ENCODE data around the gene PEPD. TPM values are rescaled to one million over a fixed set of nuclear protein-coding genes. Genes with fewer than 3 reads are reported as not detected.
"Not testable (repeated sequence)": the region's sequence is repeated elsewhere in the genome, so short reads cannot be mapped to it uniquely, and the experiment has no call there.

The PEPD gene
- total and polyA plus RNA-seq, 10 of the 15 experiments (the other 5 are each of a cell fraction or from before 2014, with no cell fraction given), result 1.4 to 52.0 (median 20.2) TPM

DNA sequence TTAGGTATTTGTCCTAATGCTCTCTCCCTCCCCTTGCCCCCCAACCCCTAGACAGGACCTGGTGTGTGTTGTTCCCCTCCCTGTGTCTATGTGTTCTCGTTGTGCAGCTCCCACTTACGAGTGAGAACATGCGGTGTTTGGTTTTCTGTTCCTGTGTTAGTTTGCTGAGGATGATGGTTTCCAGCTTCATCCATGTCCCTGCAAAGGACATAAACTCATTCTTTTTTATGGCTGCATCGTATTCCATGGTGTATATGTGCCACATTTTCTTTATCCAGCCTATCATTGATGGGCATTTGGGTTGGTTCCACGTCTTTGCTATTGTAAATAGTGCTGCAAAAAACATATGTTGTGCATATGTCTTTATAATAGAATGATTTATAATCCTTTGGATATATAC, 40.1 kb upstream of the PEPD start:
- intact Hi-C loops (cut with micrococcal nuclease; ENCODE audit: unreplicated experiment); H3K4me2 ChIP-seq (ENCODE audit: control insufficient read depth, insufficient read depth); H3K9me3 ChIP-seq (replicated peaks; ENCODE audit: control insufficient read depth, insufficient read depth, low read length); H2AFZ ChIP-seq (ENCODE audit: control insufficient read depth, low read depth, low read length); DNase-seq (ENCODE audit: low read depth, low spot score); H4K20me1 ChIP-seq (ENCODE audit: control insufficient read depth, insufficient read depth); H3K27me3 ChIP-seq (replicated peaks in 1 of 2; ENCODE audit: control insufficient read depth in 2 of 2, insufficient read depth in 2 of 2, low read length in 1 of 2); SMC1A ChIA-PET (ENCODE audit: uncharacterized antibody, unreplicated experiment); in situ Hi-C loops (cut with MboI); ATAC-seq; H3K36me3 ChIP-seq (ENCODE audit: control insufficient read depth in 2 of 2, insufficient read depth in 2 of 2, low read length in 1 of 2); H3K79me2 ChIP-seq (ENCODE audit: control insufficient read depth, insufficient read depth, low read length); H3K9ac ChIP-seq (ENCODE audit: control insufficient read depth, insufficient read depth, low read length); H3K4me1 ChIP-seq (ENCODE audit: control insufficient read depth, insufficient read depth, low read length); POLR2A ChIA-PET; H3K27ac ChIP-seq (ENCODE audit: control insufficient read depth, insufficient read depth); H3K4me3 ChIP-seq; CTCF ChIA-PET; BruUV-seq (replicated peaks); FAIRE-seq; RAD21 ChIA-PET (ENCODE audit: unreplicated experiment): not testable (repeated sequence)
- WGBS (ENCODE audit: insufficient coverage, insufficient replicate concordance, low lambda C conversion rate, missing lambda C conversion rate), result 27% methylated on average over 5 of the region's 5 CpGs

DNA sequence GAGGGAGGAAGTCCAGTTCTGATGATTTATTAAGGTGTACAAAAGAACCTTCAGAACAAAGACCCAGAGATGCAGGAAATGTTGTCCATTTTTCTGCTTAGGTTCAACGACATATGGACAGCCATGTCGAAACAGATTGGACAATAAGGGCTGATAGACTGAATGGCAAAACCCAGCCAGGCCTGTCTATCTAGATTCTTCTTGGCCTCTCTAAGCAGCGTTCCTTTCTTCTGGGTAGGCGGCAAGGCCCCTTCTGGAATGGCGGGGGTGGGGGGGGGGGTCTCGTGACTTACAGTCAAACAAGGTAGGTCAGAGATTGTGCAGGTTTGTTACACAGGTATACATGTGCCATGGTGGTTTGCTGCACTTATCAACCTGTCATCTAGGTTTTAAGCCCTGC, 39.7 kb upstream of the PEPD start:
- no peak for ATAC-seq
- CTCF ChIA-PET, result no interaction called here
- no peaks in the 10 kb centered on the region for H3K79me2 ChIP-seq (ENCODE audit: control insufficient read depth, insufficient read depth, low read length)
- no peaks in the 10 kb centered on the region for H3K27me3 ChIP-seq (replicated peaks in 1 of 2; ENCODE audit: control insufficient read depth in 2 of 2, insufficient read depth in 2 of 2, low read length in 1 of 2)
- no peak for FAIRE-seq
- H3K9ac ChIP-seq (ENCODE audit: control insufficient read depth, insufficient read depth, low read length), result no peak overlapping the region
- WGBS (ENCODE audit: insufficient coverage, insufficient replicate concordance, low lambda C conversion rate, missing lambda C conversion rate), result 40% methylated on average over 6 of the region's 6 CpGs
- H2AFZ ChIP-seq (ENCODE audit: control insufficient read depth, low read depth, low read length), result no peak overlapping the region
- SMC1A ChIA-PET (ENCODE audit: uncharacterized antibody, unreplicated experiment), result interaction anchor here (1.0 kb wide), 1 partner anchor 16 kb away, joined by 3 read pairs; no protein-coding TSS in a partner anchor
- H4K20me1 ChIP-seq (ENCODE audit: control insufficient read depth, insufficient read depth), result no peaks in the 10 kb centered on the region
- no TSS peak for BruUV-seq (replicated peaks)
- intact Hi-C loops (cut with micrococcal nuclease; ENCODE audit: unreplicated experiment) (no loop called here), in situ Hi-C loops (cut with MboI) (no loop called here)
- DNase-seq (ENCODE audit: low read depth, low spot score), result no peak
- RAD21 ChIA-PET (ENCODE audit: unreplicated experiment), result no interaction called here
- no peak overlapping the region for H3K27ac ChIP-seq (ENCODE audit: control insufficient read depth, insufficient read depth)
- H3K4me1 ChIP-seq (ENCODE audit: control insufficient read depth, insufficient read depth, low read length), result no peaks in the 10 kb centered on the region
- POLR2A ChIA-PET, result no interaction called here
- H3K36me3 ChIP-seq (ENCODE audit: control insufficient read depth in 2 of 2, insufficient read depth in 2 of 2, low read length in 1 of 2), result no peaks in the 10 kb centered on the region
- no peak overlapping the region for H3K4me3 ChIP-seq
- no peak overlapping the region for H3K4me2 ChIP-seq (ENCODE audit: control insufficient read depth, insufficient read depth)
- H3K9me3 ChIP-seq (replicated peaks; ENCODE audit: control insufficient read depth, insufficient read depth, low read length), result no peaks in the 10 kb centered on the region
- TF ChIP-seq, protein P1, sequence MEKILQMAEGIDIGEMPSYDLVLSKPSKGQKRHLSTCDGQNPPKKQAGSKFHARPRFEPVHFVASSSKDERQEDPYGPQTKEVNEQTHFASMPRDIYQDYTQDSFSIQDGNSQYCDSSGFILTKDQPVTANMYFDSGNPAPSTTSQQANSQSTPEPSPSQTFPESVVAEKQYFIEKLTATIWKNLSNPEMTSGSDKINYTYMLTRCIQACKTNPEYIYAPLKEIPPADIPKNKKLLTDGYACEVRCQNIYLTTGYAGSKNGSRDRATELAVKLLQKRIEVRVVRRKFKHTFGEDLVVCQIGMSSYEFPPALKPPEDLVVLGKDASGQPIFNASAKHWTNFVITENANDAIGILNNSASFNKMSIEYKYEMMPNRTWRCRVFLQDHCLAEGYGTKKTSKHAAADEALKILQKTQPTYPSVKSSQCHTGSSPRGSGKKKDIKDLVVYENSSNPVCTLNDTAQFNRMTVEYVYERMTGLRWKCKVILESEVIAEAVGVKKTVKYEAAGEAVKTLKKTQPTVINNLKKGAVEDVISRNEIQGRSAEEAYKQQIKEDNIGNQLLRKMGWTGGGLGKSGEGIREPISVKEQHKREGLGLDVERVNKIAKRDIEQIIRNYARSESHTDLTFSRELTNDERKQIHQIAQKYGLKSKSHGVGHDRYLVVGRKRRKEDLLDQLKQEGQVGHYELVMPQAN (conservative IDR thresholded peaks at IDR 0.05), result no peak
- TF ChIP-seq CBX5 (IDR thresholded peaks at IDR 0.05; ENCODE audit: low read depth) (no peak), EZH2 (IDR thresholded peaks at IDR 0.05; ENCODE audit: borderline replicate concordance, control insufficient read depth, low read depth, low read length) (no peak), KLF5 (IDR thresholded peaks at IDR 0.05; ENCODE audit: partially characterized antibody) (no peak), SREBF2 (IDR thresholded peaks at IDR 0.05; ENCODE audit: low read length) (no peak), RCOR1 (conservative IDR thresholded peaks at IDR 0.05; ENCODE audit: low read depth, low read length) (no peak)
- TF ChIP-seq, protein P2, sequence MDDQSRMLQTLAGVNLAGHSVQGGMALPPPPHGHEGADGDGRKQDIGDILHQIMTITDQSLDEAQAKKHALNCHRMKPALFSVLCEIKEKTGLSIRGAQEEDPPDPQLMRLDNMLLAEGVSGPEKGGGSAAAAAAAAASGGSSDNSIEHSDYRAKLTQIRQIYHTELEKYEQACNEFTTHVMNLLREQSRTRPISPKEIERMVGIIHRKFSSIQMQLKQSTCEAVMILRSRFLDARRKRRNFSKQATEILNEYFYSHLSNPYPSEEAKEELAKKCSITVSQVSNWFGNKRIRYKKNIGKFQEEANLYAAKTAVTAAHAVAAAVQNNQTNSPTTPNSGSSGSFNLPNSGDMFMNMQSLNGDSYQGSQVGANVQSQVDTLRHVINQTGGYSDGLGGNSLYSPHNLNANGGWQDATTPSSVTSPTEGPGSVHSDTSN (IDR thresholded peaks at IDR 0.05; ENCODE audit: insufficient replicate concordance, low read depth, low read length), result no peak
- TF ChIP-seq, protein P3, sequence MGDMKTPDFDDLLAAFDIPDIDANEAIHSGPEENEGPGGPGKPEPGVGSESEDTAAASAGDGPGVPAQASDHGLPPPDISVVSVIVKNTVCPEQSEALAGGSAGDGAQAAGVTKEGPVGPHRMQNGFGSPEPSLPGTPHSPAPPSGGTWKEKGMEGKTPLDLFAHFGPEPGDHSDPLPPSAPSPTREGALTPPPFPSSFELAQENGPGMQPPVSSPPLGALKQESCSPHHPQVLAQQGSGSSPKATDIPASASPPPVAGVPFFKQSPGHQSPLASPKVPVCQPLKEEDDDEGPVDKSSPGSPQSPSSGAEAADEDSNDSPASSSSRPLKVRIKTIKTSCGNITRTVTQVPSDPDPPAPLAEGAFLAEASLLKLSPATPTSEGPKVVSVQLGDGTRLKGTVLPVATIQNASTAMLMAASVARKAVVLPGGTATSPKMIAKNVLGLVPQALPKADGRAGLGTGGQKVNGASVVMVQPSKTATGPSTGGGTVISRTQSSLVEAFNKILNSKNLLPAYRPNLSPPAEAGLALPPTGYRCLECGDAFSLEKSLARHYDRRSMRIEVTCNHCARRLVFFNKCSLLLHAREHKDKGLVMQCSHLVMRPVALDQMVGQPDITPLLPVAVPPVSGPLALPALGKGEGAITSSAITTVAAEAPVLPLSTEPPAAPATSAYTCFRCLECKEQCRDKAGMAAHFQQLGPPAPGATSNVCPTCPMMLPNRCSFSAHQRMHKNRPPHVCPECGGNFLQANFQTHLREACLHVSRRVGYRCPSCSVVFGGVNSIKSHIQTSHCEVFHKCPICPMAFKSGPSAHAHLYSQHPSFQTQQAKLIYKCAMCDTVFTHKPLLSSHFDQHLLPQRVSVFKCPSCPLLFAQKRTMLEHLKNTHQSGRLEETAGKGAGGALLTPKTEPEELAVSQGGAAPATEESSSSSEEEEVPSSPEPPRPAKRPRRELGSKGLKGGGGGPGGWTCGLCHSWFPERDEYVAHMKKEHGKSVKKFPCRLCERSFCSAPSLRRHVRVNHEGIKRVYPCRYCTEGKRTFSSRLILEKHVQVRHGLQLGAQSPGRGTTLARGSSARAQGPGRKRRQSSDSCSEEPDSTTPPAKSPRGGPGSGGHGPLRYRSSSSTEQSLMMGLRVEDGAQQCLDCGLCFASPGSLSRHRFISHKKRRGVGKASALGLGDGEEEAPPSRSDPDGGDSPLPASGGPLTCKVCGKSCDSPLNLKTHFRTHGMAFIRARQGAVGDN (IDR thresholded peaks at IDR 0.05), result no peak
